ENCODE measurements around the gene ATP11C. TPM values are rescaled to one million over a fixed set of nuclear protein-coding genes. Genes with fewer than 3 reads are reported as not detected.

Gene ATP11C
- total and polyA plus RNA-seq, 2 of the 4 experiments (the other 2 are of a cell fraction): 19.3 to 40.0 TPM

DNA sequence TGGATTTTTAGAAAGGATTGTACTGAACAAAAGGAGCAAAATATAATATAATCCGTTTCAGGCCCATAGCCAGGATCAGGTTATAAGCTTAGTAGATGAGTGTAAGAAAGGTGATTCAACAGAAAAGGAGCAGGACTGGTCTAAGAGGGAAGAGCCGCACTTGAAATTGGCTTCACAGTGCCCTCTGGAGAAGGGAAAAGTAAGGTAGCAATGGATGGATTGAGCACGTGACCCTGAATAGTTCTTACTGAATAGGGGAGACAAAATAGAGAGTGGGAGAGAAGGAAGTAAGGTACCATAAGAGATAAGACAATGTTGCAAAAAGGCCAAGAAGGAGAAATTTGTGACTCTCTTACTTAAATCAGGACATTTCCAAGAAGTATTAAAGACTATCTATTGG is 16.9 kb upstream of the ATP11C start:
- dilution Hi-C loops (cut with HindIII; ENCODE audit: low sequenced_read_pairs, unreplicated experiment) (no loop called here), in situ Hi-C loops (cut with MboI; ENCODE audit: low sequenced_read_pairs) (no loop called here), intact Hi-C loops (cut with micrococcal nuclease) (no loop called here)
- no peak overlapping the region for H3K18ac ChIP-seq (ENCODE audit: low read depth, low read length)
- no peak for ATAC-seq (ENCODE audit: low read depth)
- no peak for TF ChIP-seq MXI1 (IDR thresholded peaks at IDR 0.05; ENCODE audit: borderline replicate concordance, low read depth, low read length)
- TF ChIP-seq, protein P1, sequence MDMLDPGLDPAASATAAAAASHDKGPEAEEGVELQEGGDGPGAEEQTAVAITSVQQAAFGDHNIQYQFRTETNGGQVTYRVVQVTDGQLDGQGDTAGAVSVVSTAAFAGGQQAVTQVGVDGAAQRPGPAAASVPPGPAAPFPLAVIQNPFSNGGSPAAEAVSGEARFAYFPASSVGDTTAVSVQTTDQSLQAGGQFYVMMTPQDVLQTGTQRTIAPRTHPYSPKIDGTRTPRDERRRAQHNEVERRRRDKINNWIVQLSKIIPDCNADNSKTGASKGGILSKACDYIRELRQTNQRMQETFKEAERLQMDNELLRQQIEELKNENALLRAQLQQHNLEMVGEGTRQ (IDR thresholded peaks at IDR 0.05; ENCODE audit: low read depth, low read length): no peak
- TF ChIP-seq, protein P2, sequence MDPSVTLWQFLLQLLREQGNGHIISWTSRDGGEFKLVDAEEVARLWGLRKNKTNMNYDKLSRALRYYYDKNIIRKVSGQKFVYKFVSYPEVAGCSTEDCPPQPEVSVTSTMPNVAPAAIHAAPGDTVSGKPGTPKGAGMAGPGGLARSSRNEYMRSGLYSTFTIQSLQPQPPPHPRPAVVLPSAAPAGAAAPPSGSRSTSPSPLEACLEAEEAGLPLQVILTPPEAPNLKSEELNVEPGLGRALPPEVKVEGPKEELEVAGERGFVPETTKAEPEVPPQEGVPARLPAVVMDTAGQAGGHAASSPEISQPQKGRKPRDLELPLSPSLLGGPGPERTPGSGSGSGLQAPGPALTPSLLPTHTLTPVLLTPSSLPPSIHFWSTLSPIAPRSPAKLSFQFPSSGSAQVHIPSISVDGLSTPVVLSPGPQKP (IDR thresholded peaks at IDR 0.05; ENCODE audit: borderline replicate concordance, low read depth, low read length): no peak
- TF ChIP-seq MAFK (IDR thresholded peaks at IDR 0.05; ENCODE audit: low read depth, low read length): no peak
- TF ChIP-seq RAD21 (IDR thresholded peaks at IDR 0.05; ENCODE audit: low read length): no peak
- no peak for TF ChIP-seq CEBPB (IDR thresholded peaks at IDR 0.05; ENCODE audit: low read depth, low read length)
- no peak for TF ChIP-seq SMC3 (IDR thresholded peaks at IDR 0.05; ENCODE audit: low read depth, low read length)
- no peak for TF ChIP-seq NFE2L2 (IDR thresholded peaks at IDR 0.05; ENCODE audit: low read depth, low read length)
- no peak for TF ChIP-seq MAZ (IDR thresholded peaks at IDR 0.05; ENCODE audit: borderline replicate concordance, low read depth, low read length)
- TF ChIP-seq RCOR1 (IDR thresholded peaks at IDR 0.05; ENCODE audit: insufficient replicate concordance, low read length): no peak
- TF ChIP-seq POLR2A (IDR thresholded peaks at IDR 0.05; ENCODE audit: low read depth, low read length): no peak
- TF ChIP-seq FOS (IDR thresholded peaks at IDR 0.05; ENCODE audit: low read depth, low read length): no peak
- TF ChIP-seq, protein P3, sequence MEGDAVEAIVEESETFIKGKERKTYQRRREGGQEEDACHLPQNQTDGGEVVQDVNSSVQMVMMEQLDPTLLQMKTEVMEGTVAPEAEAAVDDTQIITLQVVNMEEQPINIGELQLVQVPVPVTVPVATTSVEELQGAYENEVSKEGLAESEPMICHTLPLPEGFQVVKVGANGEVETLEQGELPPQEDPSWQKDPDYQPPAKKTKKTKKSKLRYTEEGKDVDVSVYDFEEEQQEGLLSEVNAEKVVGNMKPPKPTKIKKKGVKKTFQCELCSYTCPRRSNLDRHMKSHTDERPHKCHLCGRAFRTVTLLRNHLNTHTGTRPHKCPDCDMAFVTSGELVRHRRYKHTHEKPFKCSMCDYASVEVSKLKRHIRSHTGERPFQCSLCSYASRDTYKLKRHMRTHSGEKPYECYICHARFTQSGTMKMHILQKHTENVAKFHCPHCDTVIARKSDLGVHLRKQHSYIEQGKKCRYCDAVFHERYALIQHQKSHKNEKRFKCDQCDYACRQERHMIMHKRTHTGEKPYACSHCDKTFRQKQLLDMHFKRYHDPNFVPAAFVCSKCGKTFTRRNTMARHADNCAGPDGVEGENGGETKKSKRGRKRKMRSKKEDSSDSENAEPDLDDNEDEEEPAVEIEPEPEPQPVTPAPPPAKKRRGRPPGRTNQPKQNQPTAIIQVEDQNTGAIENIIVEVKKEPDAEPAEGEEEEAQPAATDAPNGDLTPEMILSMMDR (conservative IDR thresholded peaks at IDR 0.05; ENCODE audit: low read depth, low read length): no peak
- no peak for TF ChIP-seq RFX5 (IDR thresholded peaks at IDR 0.05; ENCODE audit: low read depth, low read length)
- TF ChIP-seq BHLHE40 (IDR thresholded peaks at IDR 0.05; ENCODE audit: low read depth, low read length): no peak
- H3K4ac ChIP-seq (ENCODE audit: low read depth, low read length): no peak overlapping the region
- no peaks in the 10 kb centered on the region for H3K36me3 ChIP-seq (ENCODE audit: control insufficient read depth, insufficient read depth, low read length)
- no peak overlapping the region for H2AK9ac ChIP-seq (replicated peaks; ENCODE audit: low read depth, low read length, poor library complexity)
- no peak overlapping the region for H4K91ac ChIP-seq (ENCODE audit: insufficient read depth, low read depth, low read length)
- no peak overlapping the region for H4K8ac ChIP-seq (ENCODE audit: low read depth in 2 of 2, low read length in 2 of 2)
- no peaks in the 10 kb centered on the region for H4K20me1 ChIP-seq (ENCODE audit: insufficient read depth, low read length)
- 25% methylated on average over 2 of the region's 3 CpGs; no CpG with 5 or more reads in 1 of the 2 experiments for WGBS, 2 experiments (ENCODE audit: extremely low coverage in 2 of 2, insufficient read length in 1 of 2)
- no peak overlapping the region for H3K56ac ChIP-seq (ENCODE audit: extremely low read depth, insufficient read depth, low read length)
- POLR2A ChIA-PET (ENCODE audit: unreplicated experiment): no interaction called here
- CTCF ChIA-PET: no interaction called here
- H3K9me1 ChIP-seq (ENCODE audit: insufficient read depth, low read length): no peaks in the 10 kb centered on the region
- H3K9ac ChIP-seq (ENCODE audit: low read depth, low read length): no peak overlapping the region
- H3K4me3 ChIP-seq (ENCODE audit: insufficient read depth, low read depth, low read length): no peak overlapping the region
- no peak overlapping the region for H3K27ac ChIP-seq (ENCODE audit: insufficient read depth, low read length)
- no peak for DNase-seq
- H3K27me3 ChIP-seq (ENCODE audit: control insufficient read depth, insufficient read depth, low read length): no peaks in the 10 kb centered on the region
- no peak overlapping the region for H3K14ac ChIP-seq (replicated peaks; ENCODE audit: low read depth, low read length)
- no peak overlapping the region for H2BK120ac ChIP-seq (ENCODE audit: low read depth, low read length)
- no peaks in the 10 kb centered on the region for H3K79me1 ChIP-seq (ENCODE audit: low read depth in 1 of 2, low read length in 2 of 2)
- H2BK20ac ChIP-seq (ENCODE audit: low read depth, low read length): no peak overlapping the region
- no peak overlapping the region for H2BK15ac ChIP-seq (ENCODE audit: low read depth, low read length)
- no peak overlapping the region for H2AK5ac ChIP-seq (ENCODE audit: low read depth, low read length)
- H3K4me2 ChIP-seq (ENCODE audit: low read depth, low read length): no peak overlapping the region
- H3K9me3 ChIP-seq (ENCODE audit: control insufficient read depth, insufficient read depth, low read length): no peaks in the 10 kb centered on the region
- H2BK5ac ChIP-seq (ENCODE audit: low read depth, low read length, poor library complexity, severe bottlenecking): no peak overlapping the region
- no peak overlapping the region for H3K23ac ChIP-seq (ENCODE audit: low read depth, low read length)
- no peak overlapping the region for H2AFZ ChIP-seq (replicated peaks; ENCODE audit: low read length, poor library complexity)
- H3K4me1 ChIP-seq (ENCODE audit: control insufficient read depth, insufficient read depth, low read length): no peaks in the 10 kb centered on the region
- H4K5ac ChIP-seq (ENCODE audit: low read depth, low read length): no peak overlapping the region
- BruUV-seq (replicated peaks): no TSS peak
